ENCODE results near the gene INHA.

GRCh38 chr2:219551441-219552381, 20.4 kb upstream of the INHA start:
- TF ChIP-seq POLR2A (IDR thresholded peaks at IDR 0.05) (no peak), CTCF (IDR thresholded peaks at IDR 0.05) (no peak)

Measured in lower leg skin (tissue), 3 donors.